ENCODE results near the gene FCN1.

FCN1 gene

GRCh38 chr9:134951994-134952393, 34.3 kb upstream of the FCN1 start:
- no peak for DNase-seq (ENCODE audit: low read depth in 4 of 4, low spot score in 1 of 4)

DNA sequence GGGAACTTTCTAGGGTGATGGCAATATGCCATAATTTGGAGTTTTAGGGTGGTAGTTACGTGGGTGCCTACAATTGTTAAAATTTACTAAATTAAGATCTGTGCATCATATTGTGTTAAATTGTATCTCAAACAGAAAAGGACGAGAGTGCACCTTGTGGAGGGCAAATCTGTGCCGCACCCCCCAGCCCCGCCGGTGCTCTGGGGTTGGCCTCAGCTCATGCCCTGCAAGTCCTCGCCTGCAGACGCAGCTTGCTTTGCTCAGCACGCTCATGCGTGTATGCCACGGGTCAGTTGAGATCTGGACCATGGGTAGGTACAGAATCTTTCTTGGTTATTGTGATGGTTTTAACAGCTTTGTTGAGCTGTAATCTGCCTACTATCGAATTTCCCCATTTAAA, 33.7 kb upstream of the FCN1 start:
- DNase-seq (ENCODE audit: low read depth in 4 of 4, low spot score in 1 of 4): no peak

DNA sequence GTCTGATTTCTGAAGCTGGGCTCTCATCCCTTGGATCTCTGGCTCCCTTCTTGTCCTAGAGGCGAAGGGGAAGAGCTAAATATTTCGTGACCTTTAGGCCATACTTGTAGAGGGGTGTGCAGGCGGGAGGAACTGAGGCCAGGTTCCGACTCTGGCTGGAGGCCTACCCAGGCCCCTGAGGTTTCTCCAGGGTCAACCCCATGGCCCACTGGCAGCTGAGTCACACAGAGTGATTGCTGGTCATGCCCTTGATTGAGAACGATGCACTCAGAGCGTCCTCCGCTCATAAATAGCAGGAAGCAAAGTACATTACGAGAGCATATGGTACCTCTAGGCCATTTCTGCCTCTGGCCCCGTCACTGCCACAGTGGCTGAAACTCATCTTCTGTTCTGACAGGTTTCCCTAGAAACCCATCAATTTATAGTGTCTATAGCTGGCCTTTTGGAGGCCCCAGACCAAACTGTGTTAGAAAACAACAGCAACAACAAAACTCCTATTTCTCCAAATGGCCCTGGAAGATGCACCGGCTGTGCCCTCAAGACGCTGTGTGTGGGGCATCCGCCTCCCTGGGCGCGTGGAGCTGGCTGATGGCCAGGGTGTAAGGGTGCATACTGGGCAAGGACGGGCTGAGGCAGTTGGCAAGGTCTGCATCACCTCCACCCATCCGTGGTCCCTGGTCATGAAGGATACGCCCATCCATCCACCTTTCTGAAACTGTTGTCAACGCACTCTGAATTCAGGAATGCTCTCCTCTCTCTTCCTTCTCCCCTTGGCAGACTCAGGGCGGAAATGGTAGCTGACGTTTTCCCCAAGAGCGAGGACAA, 32.9 kb upstream of the FCN1 start:
- DNase-seq (ENCODE audit: low read depth in 4 of 4, low spot score in 1 of 4): no peak

GRCh38 chr9:134949681-134950385, 32.1 kb upstream of the FCN1 start:
- DNase-seq (ENCODE audit: low read depth in 4 of 4, low spot score in 1 of 4): no peak

- no peak for DNase-seq (ENCODE audit: low read depth in 4 of 4, low spot score in 1 of 4)
Observed at GRCh38 chr9:134948149-134948548, 30.4 kb upstream of the FCN1 start.

DNA sequence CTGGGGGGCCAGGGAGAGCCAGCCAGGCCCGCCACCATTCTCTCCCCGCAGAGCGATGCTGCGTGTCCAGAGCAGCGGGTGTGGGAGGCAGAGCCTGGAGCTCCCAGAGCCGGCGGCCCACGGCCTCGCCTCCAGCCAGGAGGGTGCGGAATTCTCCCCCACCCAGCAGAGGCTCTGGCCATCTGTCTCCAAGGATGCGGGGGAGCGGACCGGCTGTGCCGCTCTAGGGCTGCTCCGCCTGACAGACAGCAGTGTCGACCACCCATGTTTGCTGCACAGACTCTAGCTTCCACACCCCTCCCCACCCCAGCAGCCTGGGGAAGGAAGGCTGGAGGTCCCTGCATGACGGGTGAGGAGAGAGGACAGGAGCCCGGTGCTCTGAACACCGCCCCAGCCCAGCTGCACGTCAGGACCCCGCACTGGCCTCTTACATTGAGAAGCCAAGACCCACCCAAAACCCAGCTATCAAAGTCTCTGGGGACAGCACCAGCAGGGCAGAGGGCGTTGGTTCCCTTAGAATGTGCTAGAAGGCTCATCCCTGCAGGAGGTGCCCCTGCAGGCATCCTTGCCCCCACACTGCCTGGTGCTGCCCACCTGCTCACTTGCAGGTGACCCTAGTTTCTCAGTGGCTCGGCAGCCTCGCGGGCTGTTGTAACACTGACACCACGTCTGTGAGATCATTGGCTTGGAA, 29.7 kb upstream of the FCN1 start:
- no peak for DNase-seq (ENCODE audit: low read depth in 4 of 4, low spot score in 1 of 4)

- DNase-seq (ENCODE audit: low read depth in 4 of 4, low spot score in 1 of 4): no peak
Observed at GRCh38 chr9:134946663-134947062, 29.0 kb upstream of the FCN1 start.

DNA sequence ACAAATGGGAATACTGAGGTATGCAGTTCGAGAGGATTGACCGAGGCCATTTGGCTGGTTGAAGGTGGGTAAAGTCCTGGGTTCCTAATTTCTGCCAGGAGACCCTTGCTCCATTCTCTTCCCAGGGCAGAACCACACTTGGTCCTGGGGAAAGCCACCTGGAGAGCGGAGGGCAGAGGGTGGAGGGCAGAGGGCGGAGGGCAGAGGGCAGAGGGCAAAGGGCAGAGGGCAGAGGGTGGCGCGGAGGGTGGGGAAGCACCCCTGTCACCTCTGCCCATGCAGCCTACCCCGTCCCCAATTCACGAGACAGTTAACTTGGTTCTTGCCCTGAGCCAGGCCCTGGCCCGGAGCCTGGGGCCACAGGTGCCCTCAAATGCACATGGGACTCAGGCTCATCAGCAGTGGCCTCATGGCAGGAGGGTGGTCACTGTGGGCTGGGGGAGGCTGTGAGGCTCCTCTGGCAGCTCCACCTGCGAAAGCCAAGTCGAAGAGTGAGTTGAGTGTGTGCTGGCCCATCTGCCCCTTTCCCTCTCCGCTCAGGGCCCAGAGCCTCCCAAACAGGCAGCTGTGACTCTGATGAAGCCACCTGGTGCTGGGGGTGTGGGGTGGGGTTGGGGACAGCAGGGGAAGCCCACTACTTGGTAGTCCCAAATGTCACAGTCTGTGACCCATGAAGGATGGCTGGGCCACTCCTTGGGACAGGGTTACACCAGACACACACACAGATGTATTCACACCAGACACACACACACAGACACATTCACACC, 28.0 kb upstream of the FCN1 start:
- DNase-seq (ENCODE audit: low read depth in 4 of 4, low spot score in 1 of 4): no peak

- DNase-seq (ENCODE audit: low read depth in 4 of 4, low spot score in 1 of 4): no peak
Observed at GRCh38 chr9:134944916-134945315, 27.2 kb upstream of the FCN1 start.

DNA sequence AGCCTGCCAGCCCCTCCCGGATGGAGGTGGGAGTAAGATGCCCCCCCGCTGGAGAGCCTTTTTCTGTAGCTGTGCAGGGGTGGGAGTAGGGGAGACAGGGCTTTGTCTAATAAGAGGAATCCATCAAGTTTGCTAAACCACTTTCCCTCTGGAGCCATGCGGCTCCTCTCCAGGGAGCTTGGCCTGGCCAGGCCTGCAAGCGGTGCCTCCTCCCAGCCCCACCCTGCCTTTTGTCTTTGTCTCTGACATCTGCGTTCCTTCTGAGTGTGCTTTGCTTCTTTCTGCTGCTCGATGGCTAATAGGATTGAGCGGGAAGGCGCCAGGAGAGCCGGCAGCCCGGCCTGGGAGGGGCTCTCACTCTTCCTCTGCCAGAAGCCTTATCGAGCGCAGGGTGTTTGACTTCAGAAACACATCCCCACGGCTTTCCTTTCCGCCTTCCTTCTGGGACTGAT, 26.7 kb upstream of the FCN1 start:
- DNase-seq (ENCODE audit: low read depth in 4 of 4, low spot score in 1 of 4): no peak

DNA sequence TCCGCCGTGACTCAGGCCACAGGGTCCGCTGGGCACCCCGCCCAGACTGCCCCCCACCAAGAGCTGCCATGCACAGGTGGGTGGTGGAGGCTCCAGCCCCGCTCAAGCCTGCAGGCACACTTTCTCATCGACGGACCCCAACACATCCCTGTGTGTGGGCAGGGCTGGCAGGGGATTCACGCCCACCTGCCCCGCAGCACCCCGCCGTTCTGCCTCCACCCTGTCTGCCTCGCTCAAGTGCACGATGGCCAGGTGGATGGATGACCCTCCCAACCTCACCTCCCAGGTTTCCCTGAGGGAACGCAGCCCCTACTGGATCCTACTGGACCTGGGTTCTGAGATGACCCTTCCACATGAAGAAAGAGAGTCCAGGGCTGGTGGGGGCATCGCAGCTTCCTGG, 26.1 kb upstream of the FCN1 start:
- DNase-seq (ENCODE audit: low read depth in 4 of 4, low spot score in 1 of 4): no peak

GRCh38 chr9:134943411-134943810, 25.7 kb upstream of the FCN1 start:
- DNase-seq (ENCODE audit: low read depth in 4 of 4, low spot score in 1 of 4): no peak

DNA sequence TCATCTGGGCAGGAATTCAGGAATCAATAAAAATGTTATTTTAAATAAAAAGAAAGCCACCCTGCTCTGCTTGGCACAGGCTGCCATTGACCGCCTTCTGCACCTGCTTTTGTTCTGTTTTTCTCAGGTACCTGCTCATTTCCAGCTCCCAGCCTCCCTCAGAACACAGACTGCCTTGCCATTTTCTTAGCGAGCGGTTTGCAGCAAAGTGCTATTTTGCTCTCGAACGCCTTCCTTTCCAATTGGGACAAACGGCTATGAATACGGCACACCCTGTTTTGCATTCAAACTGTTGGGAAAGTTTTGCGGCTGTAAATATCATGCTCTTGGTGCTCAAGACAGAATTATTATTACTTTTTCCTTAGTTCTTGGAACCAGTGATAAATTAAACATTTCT, 25.1 kb upstream of the FCN1 start:
- DNase-seq (ENCODE audit: low read depth in 4 of 4, low spot score in 1 of 4): no peak

DNA sequence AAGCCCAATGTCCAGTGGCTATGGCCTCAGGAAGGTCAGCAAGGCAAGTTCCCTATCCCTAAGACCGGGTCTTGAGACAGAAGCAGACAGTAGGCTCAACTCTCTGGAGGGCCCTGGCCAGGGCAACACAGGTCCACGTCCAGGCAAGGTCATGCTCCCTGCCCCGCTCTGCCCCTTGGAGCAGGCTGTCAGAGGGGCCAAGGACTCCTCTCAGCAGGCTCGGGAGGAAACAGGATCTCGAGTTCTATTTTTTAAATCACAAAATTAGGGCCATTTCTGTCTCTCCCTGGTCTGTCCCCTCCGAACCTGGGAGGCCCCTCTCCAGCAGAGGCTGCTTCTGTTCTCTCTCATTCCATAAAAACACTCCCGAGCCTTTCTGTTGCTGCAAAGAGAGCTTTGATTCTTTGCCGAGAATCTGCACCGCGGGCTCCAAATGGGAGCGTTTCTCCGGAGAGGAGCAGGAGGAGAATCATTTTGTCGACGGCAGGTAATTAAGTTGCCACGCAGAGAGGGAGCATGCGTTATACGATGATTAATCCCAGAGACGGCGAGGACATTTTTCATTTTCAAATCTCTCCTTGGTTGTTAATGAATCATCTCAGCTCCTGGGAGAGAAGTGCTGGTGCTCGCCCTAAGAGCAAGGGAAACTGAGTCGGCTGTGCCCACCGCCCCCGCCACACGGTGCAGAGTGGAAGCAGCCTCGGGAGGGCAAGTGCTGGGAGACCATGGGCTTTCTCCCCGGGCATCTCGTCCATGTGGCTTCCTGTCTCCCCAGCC, 24.5 kb upstream of the FCN1 start:
- DNase-seq (ENCODE audit: low read depth in 4 of 4, low spot score in 1 of 4): no peak

GRCh38 chr9:134940236-134941208, 22.8 kb upstream of the FCN1 start:
- DNase-seq (ENCODE audit: low read depth in 4 of 4, low spot score in 1 of 4): no peak

GRCh38 chr9:134939836-134940235, 22.1 kb upstream of the FCN1 start:
- no peak for DNase-seq (ENCODE audit: low read depth in 4 of 4, low spot score in 1 of 4)

DNA sequence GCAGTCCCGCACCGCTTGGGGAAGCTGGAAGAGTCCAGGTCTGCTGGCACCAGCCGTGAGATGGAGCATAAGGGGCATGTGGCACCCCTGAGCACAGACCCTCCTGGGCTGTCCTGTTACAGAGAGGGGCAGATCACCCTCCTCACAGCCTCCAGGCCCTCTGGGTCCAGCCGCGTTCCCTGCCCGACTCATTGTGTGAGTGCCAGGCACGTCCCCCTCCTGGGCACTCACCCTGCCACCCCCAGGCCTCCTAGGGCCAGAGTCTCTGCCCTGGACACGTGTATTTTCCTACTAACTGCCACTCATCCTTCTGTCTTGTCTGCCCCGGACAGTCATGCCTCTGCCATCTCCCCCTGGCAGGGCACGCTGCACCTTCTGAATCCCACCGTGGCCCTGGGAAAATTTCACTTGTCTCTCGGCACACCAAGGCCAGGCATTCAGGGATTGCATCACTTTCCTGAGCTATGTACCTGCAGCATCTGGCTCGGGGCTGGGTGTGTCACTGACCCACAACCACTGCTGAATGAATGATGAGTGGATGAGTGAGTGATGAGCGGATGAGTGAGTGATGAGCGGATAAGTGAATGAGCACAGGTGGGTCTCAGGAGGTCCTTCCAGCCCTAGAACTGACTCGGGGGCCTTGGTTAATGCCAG, 21.5 kb upstream of the FCN1 start:
- DNase-seq (ENCODE audit: low read depth in 4 of 4, low spot score in 1 of 4): no peak

DNA sequence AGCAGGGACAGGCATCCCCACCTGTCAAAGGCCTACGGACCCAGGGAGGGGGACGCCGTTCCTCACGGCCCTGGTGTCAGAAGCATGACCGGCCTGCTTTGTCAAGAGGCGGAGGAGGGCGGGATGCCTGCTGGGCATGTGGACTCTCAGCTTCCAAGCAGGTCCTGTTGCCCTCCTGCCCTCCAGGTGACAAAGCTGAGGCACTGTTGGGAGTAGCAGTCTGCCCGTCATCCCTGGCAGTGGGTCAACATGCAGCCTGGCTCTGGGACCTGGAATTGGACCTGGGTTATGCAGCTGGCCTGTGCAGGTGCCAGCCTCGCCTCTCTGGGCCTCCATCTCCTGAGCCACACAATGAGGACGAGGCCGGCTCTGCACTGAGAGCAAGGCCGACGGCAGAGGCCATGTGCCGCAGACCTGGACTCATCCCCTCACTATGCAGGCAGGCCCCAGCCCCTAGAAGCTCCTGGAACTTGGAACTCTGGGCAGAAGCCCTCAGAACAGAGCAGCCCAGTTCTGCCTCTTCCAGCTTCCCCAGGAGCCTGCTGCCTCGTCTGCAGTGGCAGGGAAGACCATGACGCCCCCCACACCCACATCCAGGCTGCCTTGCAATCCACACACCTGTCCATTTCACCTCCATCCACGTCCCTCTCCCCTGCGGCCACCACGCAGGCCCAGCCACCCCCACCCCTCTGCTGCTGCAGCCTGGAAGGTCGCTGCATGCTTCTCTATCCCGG, 20.8 kb upstream of the FCN1 start:
- DNase-seq (ENCODE audit: low read depth in 4 of 4, low spot score in 1 of 4): no peak

All from stimulated activated CD4-positive, alpha-beta T cell treated with anti-CD3 and anti-CD28 coated beads, Interleukin-1b, Interleukin-23, amount 100 ng/mL, for 24 hours (primary cell).